ENCODE measurements around the gene CENPM. TPM values are rescaled to one million over a fixed set of nuclear protein-coding genes. Genes with fewer than 3 reads are reported as not detected.

Gene CENPM
- total and polyA plus RNA-seq, 9 of the 15 experiments (the other 6 are each of a cell fraction or from before 2014, with no cell fraction given): 11.3 to 67.7 (median 32.3) TPM

DNA sequence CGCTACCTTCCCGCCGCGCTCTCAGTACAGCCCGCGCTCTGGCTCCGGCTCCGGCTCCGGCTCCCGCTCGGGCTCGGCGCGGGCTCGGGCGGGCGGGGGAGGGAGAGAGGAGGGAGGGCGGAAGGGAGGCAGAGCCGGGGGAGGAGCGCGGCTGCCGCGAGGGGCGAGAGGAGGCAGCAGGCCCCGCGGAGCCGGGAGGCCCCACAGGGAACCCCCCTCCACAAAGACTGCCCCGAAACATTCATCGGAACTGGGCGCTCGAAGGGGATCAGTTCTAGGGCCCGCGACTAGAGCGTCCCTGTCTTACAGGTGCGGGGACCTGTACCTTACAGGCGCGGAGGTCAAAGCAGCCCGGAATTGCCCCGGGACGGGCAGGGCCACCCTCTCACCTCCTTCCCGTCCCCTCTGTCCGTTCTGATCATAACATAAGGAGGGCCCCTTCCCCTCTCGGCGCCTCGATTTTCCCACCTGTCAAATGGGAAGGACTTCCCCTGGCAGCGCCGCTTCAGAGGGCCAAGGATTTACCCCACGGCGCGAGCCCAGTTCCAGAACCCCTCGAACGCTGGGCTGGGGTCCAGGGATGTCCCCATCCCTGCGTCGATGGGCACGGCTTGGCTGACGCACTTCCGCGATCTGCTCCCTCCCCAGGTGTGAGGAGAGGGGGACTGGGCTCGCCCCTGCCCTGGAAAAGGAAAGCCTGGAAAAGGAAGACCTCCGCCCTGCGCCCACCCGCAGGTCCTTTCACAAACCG, 31.7 kb downstream of the CENPM start, which contains the start of gene SHISA8:
Gene SHISA8 (minus strand): TSS at position 40 of the 751 bp plus-strand sequence. CDS start 407 bp downstream, outside the sequence.
- H4K20me1 ChIP-seq (replicated peaks; ENCODE audit: control insufficient read depth, insufficient read depth, low read length): peaks cover 9% of the 10 kb centered on the region; the same call in 1 of the 2 replicates
- H2AFZ ChIP-seq (ENCODE audit: low read depth, low read length): peak within 1 kb of the TSS; percentile 40; the same call in 1 of the 2 replicates
- H3K4me3 ChIP-seq: peak within 1 kb of the TSS; percentile 41
- H3K9ac ChIP-seq (ENCODE audit: insufficient read depth in 1 of 2, low read depth in 2 of 2, low read length in 2 of 2): peak within 1 kb of the TSS; percentile 54 to 88; a peak in 3 of 4 replicates
- peak within 1 kb of the TSS; percentile 32; the same call in 1 of the 2 replicates for H3K4me2 ChIP-seq (ENCODE audit: insufficient read depth, low read length)
- ChIA-PET CTCF (ENCODE audit: low intra/inter-chr PET ratio) (interaction anchor here (0.7 kb wide), 1 partner anchor 219 kb away, joined by 3 read pairs; no protein-coding TSS in a partner anchor), POLR2A (interaction anchor here (0.6 kb wide), 2 partner anchors 12 to 684 kb away, joined by 3 to 4 read pairs; no protein-coding TSS in a partner anchor)
- H3K27me3 ChIP-seq (ENCODE audit: control insufficient read depth in 2 of 2, insufficient read depth in 2 of 2, low read length in 2 of 2): 0 out of 5 replicates have a peak, but pooled peaks cover 0 to 4% of the 10 kb centered on the region in 2 experiments
- 38% methylated on average over 20 of the region's 63 CpGs for WGBS (ENCODE audit: insufficient coverage, low coverage, missing lambda C conversion rate)
- no peaks in the 10 kb centered on the region for H3K36me3 ChIP-seq (ENCODE audit: control insufficient read depth, insufficient read depth, low read length)
- ATAC-seq (peak; percentile 84), DNase-seq (ENCODE audit: extremely low read depth in 1 of 4, low spot score in 3 of 4) (peak in 2 of 4 experiments; percentile 61 to 72), FAIRE-seq (no peak)
- no peak within 1 kb of the TSS for H3K27ac ChIP-seq (ENCODE audit: extremely low read depth, low read depth, low read length)
- peaks cover 6 to 53% of the 10 kb centered on the region in 2 experiments; a peak in 3 of 5 replicates for H3K4me1 ChIP-seq (replicated peaks in 1 of 2; ENCODE audit: control insufficient read depth in 2 of 2, insufficient read depth in 2 of 2, low read length in 2 of 2)
- intact Hi-C loops (cut with micrococcal nuclease): no loop called here
- no TSS peak for BruUV-seq (replicated peaks)
- no peaks in the 10 kb centered on the region for H3K79me2 ChIP-seq (ENCODE audit: control insufficient read depth, insufficient read depth, low read length)
- H3K9me3 ChIP-seq (replicated peaks; ENCODE audit: control insufficient read depth, insufficient read depth, low read depth, low read length): no peaks in the 10 kb centered on the region
- no peaks in the 10 kb centered on the region for H3K9me1 ChIP-seq (ENCODE audit: control insufficient read depth, insufficient read depth, low read length)
- in situ Hi-C loops (cut with MboI): no loop called here
- TF ChIP-seq POLR2G (IDR thresholded peaks at IDR 0.05; ENCODE audit: low read depth, low read length) (peak; percentile 28), CTBP1 (IDR thresholded peaks at IDR 0.05; ENCODE audit: borderline replicate concordance) (no peak), PCBP1 (IDR thresholded peaks at IDR 0.05; ENCODE audit: low read depth, low read length, poor library complexity, severe bottlenecking) (no peak), HNRNPUL1 (IDR thresholded peaks at IDR 0.05; ENCODE audit: low read length) (no peak), ZNF561 (CRISPR knock-in tag; conservative IDR thresholded peaks at IDR 0.05) (no peak), SRF (CRISPR knock-in tag; IDR thresholded peaks at IDR 0.05) (no peak), CHD4 (IDR thresholded peaks at IDR 0.05; ENCODE audit: insufficient read depth, insufficient replicate concordance, low read depth, low read length, poor library complexity, severe bottlenecking) (peak; percentile 29), PTTG1 (tag; IDR thresholded peaks at IDR 0.05; ENCODE audit: low read depth) (no peak), CBFB (CRISPR knock-in tag; IDR thresholded peaks at IDR 0.05) (no peak), TEAD2 (tag; IDR thresholded peaks at IDR 0.05) (no peak), NBN (IDR thresholded peaks at IDR 0.05; ENCODE audit: low read depth) (no peak)
- TF ChIP-seq, protein P1, sequence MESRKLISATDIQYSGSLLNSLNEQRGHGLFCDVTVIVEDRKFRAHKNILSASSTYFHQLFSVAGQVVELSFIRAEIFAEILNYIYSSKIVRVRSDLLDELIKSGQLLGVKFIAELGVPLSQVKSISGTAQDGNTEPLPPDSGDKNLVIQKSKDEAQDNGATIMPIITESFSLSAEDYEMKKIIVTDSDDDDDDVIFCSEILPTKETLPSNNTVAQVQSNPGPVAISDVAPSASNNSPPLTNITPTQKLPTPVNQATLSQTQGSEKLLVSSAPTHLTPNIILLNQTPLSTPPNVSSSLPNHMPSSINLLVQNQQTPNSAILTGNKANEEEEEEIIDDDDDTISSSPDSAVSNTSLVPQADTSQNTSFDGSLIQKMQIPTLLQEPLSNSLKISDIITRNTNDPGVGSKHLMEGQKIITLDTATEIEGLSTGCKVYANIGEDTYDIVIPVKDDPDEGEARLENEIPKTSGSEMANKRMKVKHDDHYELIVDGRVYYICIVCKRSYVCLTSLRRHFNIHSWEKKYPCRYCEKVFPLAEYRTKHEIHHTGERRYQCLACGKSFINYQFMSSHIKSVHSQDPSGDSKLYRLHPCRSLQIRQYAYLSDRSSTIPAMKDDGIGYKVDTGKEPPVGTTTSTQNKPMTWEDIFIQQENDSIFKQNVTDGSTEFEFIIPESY (CRISPR knock-in tag; IDR thresholded peaks at IDR 0.05): no peak
- TF ChIP-seq, protein P2, sequence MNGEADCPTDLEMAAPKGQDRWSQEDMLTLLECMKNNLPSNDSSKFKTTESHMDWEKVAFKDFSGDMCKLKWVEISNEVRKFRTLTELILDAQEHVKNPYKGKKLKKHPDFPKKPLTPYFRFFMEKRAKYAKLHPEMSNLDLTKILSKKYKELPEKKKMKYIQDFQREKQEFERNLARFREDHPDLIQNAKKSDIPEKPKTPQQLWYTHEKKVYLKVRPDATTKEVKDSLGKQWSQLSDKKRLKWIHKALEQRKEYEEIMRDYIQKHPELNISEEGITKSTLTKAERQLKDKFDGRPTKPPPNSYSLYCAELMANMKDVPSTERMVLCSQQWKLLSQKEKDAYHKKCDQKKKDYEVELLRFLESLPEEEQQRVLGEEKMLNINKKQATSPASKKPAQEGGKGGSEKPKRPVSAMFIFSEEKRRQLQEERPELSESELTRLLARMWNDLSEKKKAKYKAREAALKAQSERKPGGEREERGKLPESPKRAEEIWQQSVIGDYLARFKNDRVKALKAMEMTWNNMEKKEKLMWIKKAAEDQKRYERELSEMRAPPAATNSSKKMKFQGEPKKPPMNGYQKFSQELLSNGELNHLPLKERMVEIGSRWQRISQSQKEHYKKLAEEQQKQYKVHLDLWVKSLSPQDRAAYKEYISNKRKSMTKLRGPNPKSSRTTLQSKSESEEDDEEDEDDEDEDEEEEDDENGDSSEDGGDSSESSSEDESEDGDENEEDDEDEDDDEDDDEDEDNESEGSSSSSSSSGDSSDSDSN (IDR thresholded peaks at IDR 0.05; ENCODE audit: borderline replicate concordance in 1 of 2, low read depth in 2 of 2, low read length in 2 of 2): peak in 1 of 2 experiments; percentile 66; a peak in 1 of 4 replicates
- TF ChIP-seq, protein P3, sequence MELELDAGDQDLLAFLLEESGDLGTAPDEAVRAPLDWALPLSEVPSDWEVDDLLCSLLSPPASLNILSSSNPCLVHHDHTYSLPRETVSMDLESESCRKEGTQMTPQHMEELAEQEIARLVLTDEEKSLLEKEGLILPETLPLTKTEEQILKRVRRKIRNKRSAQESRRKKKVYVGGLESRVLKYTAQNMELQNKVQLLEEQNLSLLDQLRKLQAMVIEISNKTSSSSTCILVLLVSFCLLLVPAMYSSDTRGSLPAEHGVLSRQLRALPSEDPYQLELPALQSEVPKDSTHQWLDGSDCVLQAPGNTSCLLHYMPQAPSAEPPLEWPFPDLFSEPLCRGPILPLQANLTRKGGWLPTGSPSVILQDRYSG (tag; conservative IDR thresholded peaks at IDR 0.05; ENCODE audit: low read depth): no peak

All from K562 (cell line).